Duodenal mucosa (tissue), 2 donors: ENCODE data around the gene DOLK.

Experiments used
- H3K27ac ChIP-seq: one replicate; pipeline ENCODE4 v1.7.0; 2013; ENCODE audit warnings: low read depth, low read length
- H3K27me3 ChIP-seq, 2 donors: one replicate each; pipeline ENCODE4 v1.7.0; 2013; ENCODE audit warnings: low read length in 2 of 2, control low read depth in 1 of 2; ENCODE audit not compliant: insufficient read depth in 2 of 2, control insufficient read depth in 1 of 2
- H3K36me3 ChIP-seq, 2 donors: one replicate each; pipeline ENCODE4 v1.7.0; 2013; ENCODE audit warnings: low read length in 2 of 2, control low read depth in 1 of 2; ENCODE audit not compliant: insufficient read depth in 2 of 2, control insufficient read depth in 1 of 2
- H3K4me1 ChIP-seq, 2 donors: one replicate each; pipeline ENCODE4 v1.7.0; 2013; ENCODE audit warnings: low read length in 2 of 2, control low read depth in 1 of 2; ENCODE audit not compliant: insufficient read depth in 2 of 2, control insufficient read depth in 1 of 2
- H3K4me3 ChIP-seq, 2 donors: one replicate each; pipeline ENCODE4 v1.7.0; 2013; ENCODE audit warnings: low read length in 2 of 2, low read depth in 1 of 2
- H3K9ac ChIP-seq, 2 donors: one replicate each; pipeline ENCODE4 v1.7.0; 2013; ENCODE audit warnings: low read length in 2 of 2, low read depth in 1 of 2
- H3K9me3 ChIP-seq, 2 donors: one replicate each; pipeline ENCODE4 v1.7.0; 2013; ENCODE audit warnings: low read length in 2 of 2, control low read depth in 1 of 2; ENCODE audit not compliant: control insufficient read depth in 1 of 2

Gene DOLK

DNA sequence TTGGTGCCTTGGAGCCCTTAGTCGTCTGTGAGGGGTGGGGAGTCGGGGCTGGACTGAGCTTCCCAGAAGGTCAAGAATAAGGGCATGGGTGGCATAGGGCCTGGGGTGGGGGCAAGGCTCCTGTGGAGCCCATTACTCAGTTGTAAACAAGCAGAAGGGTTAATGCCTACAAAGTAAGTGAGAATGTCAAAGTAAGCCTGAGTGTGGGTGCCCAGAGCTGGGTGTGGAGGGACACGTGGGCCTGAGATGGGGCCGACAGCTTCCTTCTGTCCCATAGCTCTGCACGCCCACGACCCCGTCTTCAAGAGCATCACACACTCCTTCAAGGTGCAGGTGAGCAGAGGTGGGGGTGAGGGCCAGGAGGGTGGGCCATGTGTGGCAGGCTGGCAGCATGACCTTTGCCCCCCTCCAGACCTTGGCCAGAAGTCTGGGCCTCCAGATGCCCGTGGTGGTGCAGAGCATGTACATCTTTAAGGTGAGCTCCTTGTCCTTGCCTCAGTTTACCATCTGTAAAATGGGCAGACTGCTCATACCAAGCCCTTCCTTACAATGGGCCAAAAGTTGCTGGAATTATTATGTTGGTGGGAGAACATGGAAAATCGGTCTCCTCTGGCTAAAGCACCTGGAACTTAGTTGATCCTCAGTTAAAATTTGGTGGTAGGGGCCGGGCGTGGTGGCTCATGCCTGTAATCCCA, 11.1 kb downstream of the DOLK start:
- H3K27ac ChIP-seq = no peak overlapping the region
- H3K27me3 ChIP-seq = no peaks in the 10 kb centered on the region
- H3K4me3 ChIP-seq = no peak overlapping the region
- no peak overlapping the region for H3K9ac ChIP-seq
- H3K4me1 ChIP-seq = peaks cover 0 to under 1% of the 10 kb centered on the region in 2 donors
- no peaks in the 10 kb centered on the region for H3K36me3 ChIP-seq
- H3K9me3 ChIP-seq = no peaks in the 10 kb centered on the region

GRCh38 chr9:128933731-128934130, 13.7 kb downstream of the DOLK start:
- Histone ChIP-seq H3K4me1 (no peaks in the 10 kb centered on the region), H3K9ac (no peak overlapping the region), H3K36me3 (no peaks in the 10 kb centered on the region), H3K27ac (no peak overlapping the region), H3K4me3 (no peak overlapping the region), H3K27me3 (no peaks in the 10 kb centered on the region), H3K9me3 (no peaks in the 10 kb centered on the region)

DNA sequence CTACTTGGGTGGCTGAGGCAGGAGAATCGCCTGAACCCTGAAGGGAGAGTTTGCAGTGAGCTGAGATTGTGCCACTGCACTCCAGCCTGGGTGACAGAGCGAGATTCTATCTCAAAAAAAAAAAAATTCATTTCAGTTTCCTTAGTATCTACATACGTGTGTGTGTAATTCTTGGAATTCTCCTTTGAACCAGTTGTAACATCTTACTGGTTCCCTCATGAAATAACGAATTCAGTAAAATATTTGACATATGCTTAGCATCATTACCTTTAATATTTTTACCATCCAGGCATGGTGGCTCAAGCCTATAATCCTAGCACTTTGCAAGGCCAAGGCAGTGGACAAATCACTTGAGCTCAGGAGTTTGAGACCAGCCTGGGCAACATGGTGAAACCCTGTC, 17.8 kb downstream of the DOLK start:
- H3K27ac ChIP-seq = no peak overlapping the region
- no peaks in the 10 kb centered on the region for H3K4me1 ChIP-seq
- no peak overlapping the region for H3K9ac ChIP-seq
- no peaks in the 10 kb centered on the region for H3K36me3 ChIP-seq
- H3K9me3 ChIP-seq = no peaks in the 10 kb centered on the region
- no peak overlapping the region for H3K4me3 ChIP-seq
- no peaks in the 10 kb centered on the region for H3K27me3 ChIP-seq

GRCh38 chr9:128928624-128929023, 18.8 kb downstream of the DOLK start:
- Histone ChIP-seq H3K36me3 (no peaks in the 10 kb centered on the region), H3K9me3 (no peaks in the 10 kb centered on the region), H3K4me1 (no peaks in the 10 kb centered on the region), H3K27me3 (no peaks in the 10 kb centered on the region), H3K9ac (no peak overlapping the region), H3K4me3 (no peak overlapping the region), H3K27ac (no peak overlapping the region)

DNA sequence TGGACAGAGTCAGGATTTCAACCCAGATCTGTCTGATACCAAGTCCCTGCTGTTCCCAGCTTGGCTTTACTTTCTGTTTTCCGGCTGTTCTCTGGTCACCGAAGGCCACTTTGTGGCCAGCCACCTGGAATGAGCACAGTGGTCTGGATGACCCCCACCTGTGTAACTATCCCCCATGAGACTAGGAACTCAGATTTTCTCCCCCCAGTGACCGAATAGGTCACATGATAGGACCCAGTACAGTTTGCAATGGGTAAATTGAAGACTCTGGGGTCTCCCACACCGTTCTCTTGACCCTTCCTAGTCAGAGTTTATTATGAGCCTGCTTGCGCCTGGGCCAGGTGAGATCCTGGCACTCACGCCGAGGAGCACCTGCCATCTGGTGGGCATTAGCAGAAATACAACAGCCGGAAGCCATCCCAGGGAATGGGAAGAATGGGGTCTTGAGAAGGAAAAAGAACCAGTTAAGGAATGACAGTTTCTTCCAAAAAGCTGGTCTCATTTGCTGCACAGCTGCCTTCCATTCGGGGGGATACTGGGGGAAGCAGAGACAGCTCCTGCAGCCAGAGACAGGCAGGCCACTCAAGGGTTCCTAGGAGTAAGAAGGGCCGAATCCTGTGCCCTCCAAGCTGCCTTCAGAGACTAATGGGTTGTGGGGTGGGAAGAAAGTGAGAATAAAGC, 19.5 kb downstream of the DOLK start:
- Histone ChIP-seq H3K9ac (no peak overlapping the region), H3K36me3 (no peaks in the 10 kb centered on the region), H3K4me3 (no peak overlapping the region), H3K9me3 (no peaks in the 10 kb centered on the region), H3K27me3 (no peaks in the 10 kb centered on the region), H3K27ac (no peak overlapping the region), H3K4me1 (no peaks in the 10 kb centered on the region)

DNA sequence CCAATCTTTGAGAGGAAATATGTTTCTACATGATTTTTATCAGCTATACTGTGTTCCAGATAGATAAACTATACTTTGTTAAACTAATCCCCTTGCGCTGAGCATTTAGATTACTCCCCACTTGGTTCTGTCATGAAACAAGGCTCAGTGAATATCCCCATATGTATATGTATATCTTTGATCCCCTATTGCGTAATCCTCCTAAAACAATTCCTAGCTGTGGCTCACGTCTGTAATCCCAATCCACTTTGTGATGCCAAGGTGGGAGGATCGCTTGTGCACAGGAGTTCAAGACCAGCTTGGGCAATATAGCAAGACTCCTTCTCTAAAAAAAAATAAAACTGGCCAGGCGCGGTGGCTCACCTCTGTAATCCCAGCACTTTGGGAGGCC, 23.9 kb downstream of the DOLK start:
- no peak overlapping the region for H3K27ac ChIP-seq
- H3K4me1 ChIP-seq = peaks cover 8 to 22% of the 10 kb centered on the region in 2 donors
- H3K4me3 ChIP-seq = no peak overlapping the region
- peaks cover 0 to 3% of the 10 kb centered on the region in 2 donors for H3K36me3 ChIP-seq
- H3K27me3 ChIP-seq = no peaks in the 10 kb centered on the region
- no peak overlapping the region for H3K9ac ChIP-seq
- H3K9me3 ChIP-seq = no peaks in the 10 kb centered on the region

DNA sequence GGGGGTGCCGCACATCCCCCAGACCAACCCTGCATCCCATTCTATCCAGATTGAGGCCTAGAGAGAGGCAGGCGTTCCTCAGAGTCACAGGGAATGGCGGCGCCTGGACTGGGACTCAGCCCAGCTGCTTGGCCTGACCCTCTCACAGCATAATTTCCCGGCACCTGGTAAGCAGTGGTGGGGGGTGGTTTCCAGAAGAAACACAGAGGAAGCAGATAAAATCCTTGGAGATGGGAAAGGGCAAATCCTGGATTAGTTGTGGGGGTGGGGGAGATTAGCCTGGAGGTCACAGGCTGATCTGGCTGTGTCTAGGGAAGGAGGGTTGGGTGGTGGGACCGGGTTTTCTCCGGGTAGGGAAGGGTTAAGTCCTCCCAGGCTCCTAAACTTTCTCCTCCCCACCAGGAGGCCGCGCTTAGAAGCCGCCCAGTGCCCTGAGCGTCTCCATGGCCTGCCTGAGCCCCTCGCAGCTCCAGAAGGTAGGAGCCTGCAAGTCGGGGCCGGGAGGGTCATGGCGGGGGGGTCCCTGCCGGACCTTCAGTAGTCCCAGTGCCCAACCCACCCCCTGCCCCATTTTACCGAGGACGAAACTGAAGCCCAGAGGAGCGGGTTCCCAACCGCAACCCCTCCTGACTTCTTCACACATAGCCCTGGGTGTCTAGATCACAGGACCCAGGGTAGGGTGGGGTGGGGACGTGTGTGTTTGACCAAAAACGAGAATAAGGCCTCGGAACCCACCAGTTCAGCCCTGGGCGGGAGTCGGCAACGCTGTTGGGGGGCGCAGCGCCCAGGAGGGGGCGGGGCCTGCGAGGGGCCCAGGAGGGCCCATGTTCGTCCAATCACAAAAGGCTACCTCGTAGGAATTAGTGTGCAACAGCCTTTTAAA, 25.3 kb downstream of the DOLK start:
- Histone ChIP-seq H3K27ac (peak overlapping the region; percentile 10), H3K9ac (peak overlapping the region in 1 of 2 donors; percentile 21), H3K27me3 (no peaks in the 10 kb centered on the region), H3K4me3 (peak overlapping the region; percentile 36 to 53), H3K36me3 (peaks cover 0 to 14% of the 10 kb centered on the region in 2 donors), H3K9me3 (no peaks in the 10 kb centered on the region), H3K4me1 (peaks cover 8 to 22% of the 10 kb centered on the region in 2 donors)

- Histone ChIP-seq H3K27ac (peak within 1 kb of the TSS; percentile 10), H3K27me3 (no peaks in the 10 kb centered on the region), H3K9ac (peak within 1 kb of the TSS in 1 of 2 donors; percentile 21), H3K4me1 (peaks cover 8 to 22% of the 10 kb centered on the region in 2 donors), H3K9me3 (no peaks in the 10 kb centered on the region), H3K36me3 (peaks cover 0 to 24% of the 10 kb centered on the region in 2 donors), H3K4me3 (peak within 1 kb of the TSS; percentile 36 to 53)
Measured at GRCh38 chr9:128920381-128921058, 26.9 kb downstream of the DOLK start, which contains the start of gene PHYHD1. PHYHD1 (plus strand) TSS chr9:128920982; CDS start chr9:128922324, 1,342 bp downstream.

DNA sequence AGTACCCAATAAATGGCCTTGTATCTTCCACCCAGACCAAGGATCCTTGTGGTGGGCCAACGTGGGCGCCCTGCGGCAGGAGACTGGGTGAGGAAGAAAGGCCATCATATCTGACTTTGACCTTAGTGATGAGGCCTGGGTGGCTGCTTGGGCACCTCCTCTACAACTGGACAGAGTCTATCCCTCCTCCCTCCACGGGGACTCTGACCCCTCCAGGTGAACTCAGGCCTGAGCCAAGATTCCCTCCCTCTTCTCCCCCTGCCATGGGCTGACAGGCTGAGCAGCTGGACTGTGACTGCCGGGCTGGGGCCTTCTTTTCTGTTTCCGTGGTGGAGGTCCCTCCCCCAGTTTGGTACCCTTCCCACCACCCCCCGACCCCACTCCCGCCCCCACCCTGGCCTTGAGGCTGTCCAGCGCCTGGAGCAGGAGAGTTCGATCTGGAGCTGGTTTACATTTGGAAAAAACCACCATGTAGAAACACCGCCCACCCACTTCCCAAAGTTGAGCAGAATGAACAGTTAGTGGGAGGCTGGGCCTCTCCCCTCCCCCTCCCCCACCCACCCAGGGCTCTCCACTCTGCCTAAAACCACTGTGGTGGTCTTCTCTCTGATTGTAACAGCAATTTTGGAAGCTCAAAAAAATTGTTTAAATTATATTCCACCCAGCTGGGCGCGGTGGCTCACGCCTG, 27.9 kb downstream of the DOLK start:
- Histone ChIP-seq H3K9me3 (no peaks in the 10 kb centered on the region), H3K4me1 (peaks cover 8 to 22% of the 10 kb centered on the region in 2 donors), H3K36me3 (peaks cover under 1 to 29% of the 10 kb centered on the region in 2 donors), H3K9ac (no peak overlapping the region), H3K27me3 (no peaks in the 10 kb centered on the region), H3K4me3 (no peak overlapping the region), H3K27ac (no peak overlapping the region)
